Activated naive CD8-positive, alpha-beta T cell treated with anti-CD3 and anti-CD28 coated beads, Interleukin-2, amount 10 ng/mL, durations not matched to agents 7 days and 5 days (primary cell): Measurements from ENCODE around the gene GLIPR1. TPM values are rescaled to one million over a fixed set of nuclear protein-coding genes. Genes with fewer than 3 reads are reported as not detected.
A peak's percentile ranks its signal among the peaks of the same experiment; 100 is the strongest.
"Not testable (repeated sequence)": the region's sequence is repeated elsewhere in the genome, so short reads cannot be mapped to it uniquely, and the experiment has no call there.

ENCODE experiments used
- ATAC-seq: fragments of 150-1000 bp; cut with Tn5 transposase; one replicate; pipeline ENCODE4 v1.10.0; 2021; ENCODE audit warnings: low read depth, moderate library complexity
- POLR2A ChIA-PET: fragments of 350-600 bp; sonication (Branson Sonifier 250); formaldehyde crosslinking; loops from one replicate; lab custom pipeline; 2021; ENCODE audit warnings: antibody characterized with exemption; lab: Charles Lee
- DNase-seq: peaks from one replicate; pipeline ENCODE4 v3.0.0; 2021
- H3K27ac Mint-ChIP-seq: one replicate; pipeline ENCODE4 v1.8.0; 2022; ENCODE audit warnings: mild to moderate bottlenecking, mixed read lengths
- H3K27me3 Mint-ChIP-seq: one replicate; pipeline ENCODE4 v1.8.0; 2022; ENCODE audit warnings: mild to moderate bottlenecking, moderate library complexity, mixed read lengths
- H3K36me3 Mint-ChIP-seq: one replicate; pipeline ENCODE4 v1.8.0; 2021; ENCODE audit warnings: mild to moderate bottlenecking, mixed read lengths
- H3K4me1 Mint-ChIP-seq: one replicate; pipeline ENCODE4 v1.8.0; 2021; ENCODE audit warnings: mixed read lengths
- H3K4me3 Mint-ChIP-seq: one replicate; pipeline ENCODE4 v1.8.0; 2022; ENCODE audit warnings: mild to moderate bottlenecking, moderate library complexity, mixed read lengths
- H3K9me3 Mint-ChIP-seq: one replicate; pipeline ENCODE4 v1.8.0; 2021; ENCODE audit warnings: mixed read lengths
- total RNA-seq, 2 experiments: library from RNA; stranded (reverse); gene quantifications; one replicate each; pipeline ENCODE4 v1.2.3, GENCODE V29; 2021

The GLIPR1 gene
- total RNA-seq, 2 experiments from 2014 or later, result 57.9 to 63.3 TPM

- Mint-ChIP-seq H3K27ac (peak overlapping the region; percentile 99), H3K27me3 (no peaks in the 10 kb centered on the region), H3K4me1 (peaks cover 62% of the 10 kb centered on the region), H3K4me3 (peak overlapping the region; percentile 88), H3K36me3 (peaks cover 2% of the 10 kb centered on the region), H3K9me3 (no peaks in the 10 kb centered on the region)
- DNase-seq (no peak), ATAC-seq (peak; percentile 34)
- POLR2A ChIA-PET, result interaction anchor here (0.7 to 2.8 kb wide), 7 partner anchors 19 to 90 kb away, joined by 3 to 28 read pairs (median 4); partner anchors contain the start of genes GLIPR1L2 and KRR1
Measured at GRCh38 chr12:75479963-75480461, 543 bp upstream of the GLIPR1 start.

GRCh38 chr12:75481013-75481705 lies 604 bp downstream of the GLIPR1 start:
- peaks cover 62% of the 10 kb centered on the region for H3K4me1 Mint-ChIP-seq
- peaks cover 2% of the 10 kb centered on the region for H3K36me3 Mint-ChIP-seq
- POLR2A ChIA-PET, result interaction anchor here (0.5 to 2.8 kb wide), 11 partner anchors 18 to 551 kb away, joined by 3 to 28 read pairs (median 4); partner anchors contain the start of genes CAPS2, GLIPR1L2, KRR1 and PHLDA1
- H3K4me3 Mint-ChIP-seq, result peak overlapping the region; percentile 88
- peak; percentile 19 for ATAC-seq
- H3K27ac Mint-ChIP-seq, result peak overlapping the region; percentile 99
- no peaks in the 10 kb centered on the region for H3K9me3 Mint-ChIP-seq
- H3K27me3 Mint-ChIP-seq, result no peaks in the 10 kb centered on the region
- no peak for DNase-seq

- ATAC-seq (no peak), DNase-seq (no peak)
- POLR2A ChIA-PET, result interaction anchor here (1.2 to 2.8 kb wide), 3 partner anchors 44 to 152 kb away, joined by 4 to 28 read pairs (median 4); partner anchors contain the start of genes CAPS2 and GLIPR1L2
- Mint-ChIP-seq H3K4me1 (peaks cover 62% of the 10 kb centered on the region), H3K36me3 (peaks cover 2% of the 10 kb centered on the region), H3K9me3 (no peaks in the 10 kb centered on the region), H3K4me3 (peak overlapping the region; percentile 88), H3K27ac (peak overlapping the region; percentile 99), H3K27me3 (no peaks in the 10 kb centered on the region)
Measured at GRCh38 chr12:75481774-75482173, 1.2 kb downstream of the GLIPR1 start.

GRCh38 chr12:75482646-75483045 lies 2.1 kb downstream of the GLIPR1 start:
- H3K4me3 Mint-ChIP-seq, result peak overlapping the region; percentile 88
- H3K4me1 Mint-ChIP-seq, result peaks cover 56% of the 10 kb centered on the region
- no peaks in the 10 kb centered on the region for H3K9me3 Mint-ChIP-seq
- POLR2A ChIA-PET, result interaction anchor here (0.6 to 1.7 kb wide), 4 partner anchors 9 to 91 kb away, joined by 3 to 4 read pairs (median 4); no protein-coding TSS in a partner anchor
- ATAC-seq, result no peak
- H3K27me3 Mint-ChIP-seq, result no peaks in the 10 kb centered on the region
- DNase-seq, result no peak
- peaks cover 2% of the 10 kb centered on the region for H3K36me3 Mint-ChIP-seq
- H3K27ac Mint-ChIP-seq, result peak overlapping the region; percentile 78

GRCh38 chr12:75483431-75483830 lies 2.9 kb downstream of the GLIPR1 start:
- Mint-ChIP-seq H3K27ac (peak overlapping the region; percentile 48), H3K27me3 (no peaks in the 10 kb centered on the region)
- POLR2A ChIA-PET, result interaction anchor here (0.6 to 1.9 kb wide), 6 partner anchors 8 to 945 kb away, joined by 3 to 11 read pairs (median 4); partner anchors contain the start of gene KRR1

GRCh38 chr12:75484450-75484849 lies 3.9 kb downstream of the GLIPR1 start:
- H3K36me3 Mint-ChIP-seq, DNase-seq, ATAC-seq, H3K4me3 Mint-ChIP-seq, H3K27ac Mint-ChIP-seq, H3K27me3 Mint-ChIP-seq, H3K9me3 Mint-ChIP-seq: not testable (repeated sequence)
- POLR2A ChIA-PET, result interaction anchor here (0.5 to 1.9 kb wide), 3 partner anchors 27 to 1276 kb away, joined by 3 to 11 read pairs (median 3); partner anchors contain the start of gene KRR1
- peaks cover 45% of the 10 kb centered on the region for H3K4me1 Mint-ChIP-seq

More at GRCh38 chr12:75483431-75483830, 2.9 kb downstream of the GLIPR1 start:
- peaks cover 2% of the 10 kb centered on the region for H3K36me3 Mint-ChIP-seq
- peaks cover 49% of the 10 kb centered on the region for H3K4me1 Mint-ChIP-seq
- no peak for DNase-seq
- H3K9me3 Mint-ChIP-seq, result no peaks in the 10 kb centered on the region
- no peak for ATAC-seq
- peak overlapping the region; percentile 88 for H3K4me3 Mint-ChIP-seq

GRCh38 chr12:75487308-75487707 lies 6.8 kb downstream of the GLIPR1 start:
- peaks cover 32% of the 10 kb centered on the region for H3K4me1 Mint-ChIP-seq
- no peak overlapping the region for H3K4me3 Mint-ChIP-seq
- ATAC-seq, result no peak
- no peaks in the 10 kb centered on the region for H3K27me3 Mint-ChIP-seq
- POLR2A ChIA-PET, result no interaction called here
- H3K9me3 Mint-ChIP-seq, result no peaks in the 10 kb centered on the region
- H3K27ac Mint-ChIP-seq, result no peak overlapping the region
- no peak for DNase-seq
- peaks cover 6% of the 10 kb centered on the region for H3K36me3 Mint-ChIP-seq

GRCh38 chr12:75488553-75488952 lies 8.0 kb downstream of the GLIPR1 start:
- no peaks in the 10 kb centered on the region for H3K9me3 Mint-ChIP-seq
- peaks cover 4% of the 10 kb centered on the region for H3K36me3 Mint-ChIP-seq
- POLR2A ChIA-PET, result interaction anchor here (0.6 kb wide), 1 partner anchor 66 kb away, joined by 3 read pairs; no protein-coding TSS in a partner anchor
- ATAC-seq (no peak), DNase-seq (no peak)
- H3K27me3 Mint-ChIP-seq, result no peaks in the 10 kb centered on the region
- H3K4me3 Mint-ChIP-seq, result no peak overlapping the region
- H3K4me1 Mint-ChIP-seq, result peaks cover 25% of the 10 kb centered on the region
- no peak overlapping the region for H3K27ac Mint-ChIP-seq

- POLR2A ChIA-PET, result interaction anchor here (0.6 kb wide), 1 partner anchor 66 kb away, joined by 3 read pairs; no protein-coding TSS in a partner anchor
- Mint-ChIP-seq H3K4me3 (peak overlapping the region; percentile 47), H3K4me1 (peaks cover 26% of the 10 kb centered on the region), H3K36me3 (peaks cover 4% of the 10 kb centered on the region), H3K27me3 (no peaks in the 10 kb centered on the region), H3K9me3 (no peaks in the 10 kb centered on the region), H3K27ac (peak overlapping the region; percentile 72)
- DNase-seq (no peak), ATAC-seq (no peak)
Measured at GRCh38 chr12:75489187-75489586, 8.6 kb downstream of the GLIPR1 start.

GRCh38 chr12:75489613-75490210 lies 9.2 kb downstream of the GLIPR1 start:
- Mint-ChIP-seq H3K4me1 (peaks cover 22% of the 10 kb centered on the region), H3K9me3 (no peaks in the 10 kb centered on the region), H3K36me3 (peaks cover 4% of the 10 kb centered on the region), H3K27ac (peak overlapping the region; percentile 72), H3K27me3 (no peaks in the 10 kb centered on the region), H3K4me3 (peak overlapping the region; percentile 47)
- POLR2A ChIA-PET, result no interaction called here
- ATAC-seq, result peak; percentile 69
- DNase-seq, result no peak

- POLR2A ChIA-PET, result interaction anchor here (0.7 kb wide), 1 partner anchor 8 kb away, joined by 3 read pairs; no protein-coding TSS in a partner anchor
- no peaks in the 10 kb centered on the region for H3K27me3 Mint-ChIP-seq
- no peak for ATAC-seq
- H3K36me3 Mint-ChIP-seq, result peaks cover 10% of the 10 kb centered on the region
- DNase-seq, result no peak
- no peak overlapping the region for H3K4me3 Mint-ChIP-seq
- no peak overlapping the region for H3K27ac Mint-ChIP-seq
- H3K4me1 Mint-ChIP-seq, result peaks cover 21% of the 10 kb centered on the region
- H3K9me3 Mint-ChIP-seq, result no peaks in the 10 kb centered on the region
Measured at GRCh38 chr12:75491169-75491568, 10.6 kb downstream of the GLIPR1 start.

GRCh38 chr12:75503459-75503858 lies 22.9 kb downstream of the GLIPR1 start:
- DNase-seq (no peak), ATAC-seq (no peak)
- Mint-ChIP-seq H3K4me1 (peaks cover 15% of the 10 kb centered on the region), H3K4me3 (no peak overlapping the region), H3K36me3 (peaks cover 22% of the 10 kb centered on the region), H3K9me3 (no peaks in the 10 kb centered on the region), H3K27ac (no peak overlapping the region), H3K27me3 (no peaks in the 10 kb centered on the region)
- POLR2A ChIA-PET, result no interaction called here

GRCh38 chr12:75503866-75504265 lies 23.3 kb downstream of the GLIPR1 start:
- Mint-ChIP-seq H3K27ac (no peak overlapping the region), H3K4me1 (peaks cover 16% of the 10 kb centered on the region), H3K9me3 (no peaks in the 10 kb centered on the region), H3K36me3 (peaks cover 21% of the 10 kb centered on the region), H3K4me3 (no peak overlapping the region), H3K27me3 (no peaks in the 10 kb centered on the region)
- DNase-seq (no peak), ATAC-seq (no peak)
- POLR2A ChIA-PET, result no interaction called here
